ENCODE measurements around the gene NSUN4. TPM values are rescaled to one million over a fixed set of nuclear protein-coding genes. Genes with fewer than 3 reads are reported as not detected.

The NSUN4 gene
- total and polyA plus RNA-seq, 9 of the 15 experiments (the other 6 are each of a cell fraction or from before 2014, with no cell fraction given): 33.4 to 60.2 (median 46.3) TPM

DNA sequence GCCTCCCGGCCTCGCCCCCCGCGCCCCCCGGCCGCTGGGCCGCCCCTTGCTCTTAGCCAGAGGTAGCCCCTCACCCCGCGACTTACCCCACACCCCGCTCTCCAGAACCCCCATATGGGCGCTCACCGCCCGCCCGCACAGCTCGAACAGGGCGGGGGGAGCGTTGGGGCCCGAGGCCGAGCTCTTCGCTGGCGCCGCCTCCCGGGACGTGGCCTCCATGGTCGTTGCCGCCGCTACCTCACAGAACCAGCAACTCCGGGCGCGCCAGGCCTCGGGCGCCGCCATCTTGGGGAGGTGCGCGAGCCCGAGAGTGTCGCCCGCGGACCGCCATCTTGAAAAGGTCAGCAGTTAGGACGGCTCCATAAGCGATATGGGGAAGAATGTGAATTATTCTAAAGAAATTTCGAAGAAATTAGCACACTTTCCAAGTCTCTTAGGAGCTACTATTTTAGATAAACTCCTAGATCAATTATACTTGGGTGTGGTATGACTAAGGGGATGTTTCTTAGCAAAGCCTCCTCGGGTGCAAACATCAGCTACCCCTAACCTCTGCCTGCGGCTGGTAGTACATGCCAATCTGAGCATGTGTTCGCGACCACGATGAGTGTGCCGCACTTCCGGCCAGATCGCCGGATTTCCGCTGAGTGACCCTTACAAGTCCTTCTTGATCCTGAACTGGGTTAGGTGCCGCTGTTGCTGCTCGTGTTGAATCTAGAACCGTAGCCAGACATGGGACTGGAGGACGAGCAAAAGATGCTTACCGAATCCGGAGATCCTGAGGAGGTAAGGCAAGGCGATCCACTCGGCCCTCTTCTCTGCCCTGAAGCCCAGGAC lies 37.4 kb upstream of the NSUN4 start, which contains the start of the genes LRRC41 and UQCRH (continued):
- TF ChIP-seq SMAD4 (CRISPR knock-in tag; conservative IDR thresholded peaks at IDR 0.05) (peak; percentile 62), TRIM25 (IDR thresholded peaks at IDR 0.05; ENCODE audit: borderline replicate concordance) (no peak), CBFA2T3 (IDR thresholded peaks at IDR 0.05) (0 out of 2 replicates have a peak, but pooled peaks have one; percentile 17), CBFA2T2 (conservative IDR thresholded peaks at IDR 0.05) (0 out of 2 replicates have a peak, but pooled peaks have one; percentile 4), MED1 (CRISPR knock-in tag; IDR thresholded peaks at IDR 0.05; ENCODE audit: borderline replicate concordance) (no peak), ZNF766 (CRISPR knock-in tag; conservative IDR thresholded peaks at IDR 0.05) (peak; percentile 96), MTF1 (CRISPR knock-in tag; IDR thresholded peaks at IDR 0.05; ENCODE audit: borderline replicate concordance) (no peak), GATAD2A (IDR thresholded peaks at IDR 0.05) (peak; percentile 76; the same call in 1 of the 2 replicates), ZNF79 (CRISPR knock-in tag; IDR thresholded peaks at IDR 0.05; ENCODE audit: low read depth) (peak; percentile 23; the same call in 1 of the 2 replicates), ZBED1 (IDR thresholded peaks at IDR 0.05) (peak; percentile 12; the same call in 1 of the 2 replicates), DPF2 (IDR thresholded peaks at IDR 0.05) (peak; percentile 17; the same call in 1 of the 2 replicates), IFI16 (CRISPR knock-in tag; IDR thresholded peaks at IDR 0.05) (no peak), MIER1 (IDR thresholded peaks at IDR 0.05; ENCODE audit: low read depth) (peak; percentile 80; the same call in 1 of the 2 replicates), MLLT1 (IDR thresholded peaks at IDR 0.05) (peak; percentile 91 to 93), POU5F1 (IDR thresholded peaks at IDR 0.05; ENCODE audit: borderline replicate concordance, low read depth, low read length, partially characterized antibody) (peak; percentile 25), LCOR (CRISPR knock-in tag; IDR thresholded peaks at IDR 0.05) (peak; percentile 80; the same call in 1 of the 2 replicates), NR4A1 (CRISPR knock-in tag; IDR thresholded peaks at IDR 0.05) (no peak), NR4A1 (tag; IDR thresholded peaks at IDR 0.05) (peak; percentile 93), SMARCA5 (IDR thresholded peaks at IDR 0.05) (no peak)
- TF ChIP-seq, protein P1, sequence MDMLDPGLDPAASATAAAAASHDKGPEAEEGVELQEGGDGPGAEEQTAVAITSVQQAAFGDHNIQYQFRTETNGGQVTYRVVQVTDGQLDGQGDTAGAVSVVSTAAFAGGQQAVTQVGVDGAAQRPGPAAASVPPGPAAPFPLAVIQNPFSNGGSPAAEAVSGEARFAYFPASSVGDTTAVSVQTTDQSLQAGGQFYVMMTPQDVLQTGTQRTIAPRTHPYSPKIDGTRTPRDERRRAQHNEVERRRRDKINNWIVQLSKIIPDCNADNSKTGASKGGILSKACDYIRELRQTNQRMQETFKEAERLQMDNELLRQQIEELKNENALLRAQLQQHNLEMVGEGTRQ (CRISPR knock-in tag; IDR thresholded peaks at IDR 0.05): peak; percentile 46; the same call in 1 of the 2 replicates
- TF ChIP-seq, protein P2, sequence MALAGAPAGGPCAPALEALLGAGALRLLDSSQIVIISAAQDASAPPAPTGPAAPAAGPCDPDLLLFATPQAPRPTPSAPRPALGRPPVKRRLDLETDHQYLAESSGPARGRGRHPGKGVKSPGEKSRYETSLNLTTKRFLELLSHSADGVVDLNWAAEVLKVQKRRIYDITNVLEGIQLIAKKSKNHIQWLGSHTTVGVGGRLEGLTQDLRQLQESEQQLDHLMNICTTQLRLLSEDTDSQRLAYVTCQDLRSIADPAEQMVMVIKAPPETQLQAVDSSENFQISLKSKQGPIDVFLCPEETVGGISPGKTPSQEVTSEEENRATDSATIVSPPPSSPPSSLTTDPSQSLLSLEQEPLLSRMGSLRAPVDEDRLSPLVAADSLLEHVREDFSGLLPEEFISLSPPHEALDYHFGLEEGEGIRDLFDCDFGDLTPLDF (CRISPR knock-in tag; IDR thresholded peaks at IDR 0.05): peak; percentile 40; the same call in 1 of the 2 replicates
- TF ChIP-seq, protein P3, sequence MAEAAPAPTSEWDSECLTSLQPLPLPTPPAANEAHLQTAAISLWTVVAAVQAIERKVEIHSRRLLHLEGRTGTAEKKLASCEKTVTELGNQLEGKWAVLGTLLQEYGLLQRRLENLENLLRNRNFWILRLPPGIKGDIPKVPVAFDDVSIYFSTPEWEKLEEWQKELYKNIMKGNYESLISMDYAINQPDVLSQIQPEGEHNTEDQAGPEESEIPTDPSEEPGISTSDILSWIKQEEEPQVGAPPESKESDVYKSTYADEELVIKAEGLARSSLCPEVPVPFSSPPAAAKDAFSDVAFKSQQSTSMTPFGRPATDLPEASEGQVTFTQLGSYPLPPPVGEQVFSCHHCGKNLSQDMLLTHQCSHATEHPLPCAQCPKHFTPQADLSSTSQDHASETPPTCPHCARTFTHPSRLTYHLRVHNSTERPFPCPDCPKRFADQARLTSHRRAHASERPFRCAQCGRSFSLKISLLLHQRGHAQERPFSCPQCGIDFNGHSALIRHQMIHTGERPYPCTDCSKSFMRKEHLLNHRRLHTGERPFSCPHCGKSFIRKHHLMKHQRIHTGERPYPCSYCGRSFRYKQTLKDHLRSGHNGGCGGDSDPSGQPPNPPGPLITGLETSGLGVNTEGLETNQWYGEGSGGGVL (CRISPR knock-in tag; IDR thresholded peaks at IDR 0.05): no peak
